MM.1S (cell line): ENCODE data around the gene COL12A1.

ENCODE experiments used
- DNase-seq: peaks from one replicate; pipeline ENCODE4 v3.0.0-alpha.2; 2015
- H2AFZ ChIP-seq: fragments of 300-600 bp; sonication (generic); 2 replicates; pipeline ENCODE4 v1.6.0; 2016; ENCODE audit warnings: antibody characterized with exemption, low read length
- H3F3A ChIP-seq: fragments of 300-600 bp; sonication (generic); 2 replicates; pipeline ENCODE4 v1.6.1; 2016; ENCODE audit warnings: mild to moderate bottlenecking, antibody characterized with exemption, low read length, moderate library complexity, mixed read lengths; ENCODE audit not compliant: insufficient read depth
- H3K27ac ChIP-seq: fragments of 300-600 bp; sonication (generic); 2 replicates; pipeline ENCODE4 v1.5.1; 2016; ENCODE audit warnings: mild to moderate bottlenecking, low read length
- H3K27me3 ChIP-seq: fragments of 300-600 bp; sonication (generic); replicated peaks from 2 replicates; pipeline ENCODE4 v1.6.0; 2016; ENCODE audit warnings: low read length; ENCODE audit not compliant: insufficient read depth
- H3K36me3 ChIP-seq: fragments of 300-600 bp; sonication (generic); replicated peaks from 2 replicates; pipeline ENCODE4 v1.6.1; 2016; ENCODE audit warnings: mild to moderate bottlenecking, low read length, mixed read lengths; ENCODE audit not compliant: insufficient read depth
- H3K4me1 ChIP-seq: fragments of 300-600 bp; sonication (generic); 2 replicates; pipeline ENCODE4 v1.6.1; 2016; ENCODE audit warnings: low read length, mixed read lengths
- H3K4me2 ChIP-seq: fragments of 300-600 bp; sonication (generic); 2 replicates; pipeline ENCODE4 v1.6.0; 2016; ENCODE audit warnings: low read depth, low read length
- H3K4me3 ChIP-seq: fragments of 300-600 bp; sonication (generic); 2 replicates; pipeline ENCODE4 v1.5.1; 2016; ENCODE audit warnings: low read length, mixed read lengths
- H3K79me2 ChIP-seq: fragments of 300-600 bp; sonication (generic); 2 replicates; pipeline ENCODE4 v1.6.1; 2016; ENCODE audit warnings: mixed run types, low read length, mixed read lengths
- H3K9ac ChIP-seq: fragments of 300-600 bp; sonication (generic); 2 replicates; pipeline ENCODE4 v1.6.1; 2016; ENCODE audit warnings: low read length, mixed read lengths
- H3K9me2 ChIP-seq: fragments of 300-600 bp; sonication (generic); replicated peaks from 2 replicates; pipeline ENCODE4 v1.6.1; 2016; ENCODE audit warnings: mild to moderate bottlenecking, low read length, mixed read lengths; ENCODE audit not compliant: insufficient read depth
- H3K9me3 ChIP-seq: fragments of 300-600 bp; sonication (generic); replicated peaks from 2 replicates; pipeline ENCODE4 v1.6.1; 2016; ENCODE audit warnings: mild to moderate bottlenecking, low read length, mixed read lengths; ENCODE audit not compliant: insufficient read depth
- H4K20me1 ChIP-seq: fragments of 300-600 bp; sonication (generic); 2 replicates; pipeline ENCODE4 v1.6.1; 2016; ENCODE audit warnings: mild to moderate bottlenecking, low read length, moderate library complexity, mixed read lengths; ENCODE audit not compliant: insufficient read depth
- CTCF ChIP-seq: fragments of 300-600 bp; sonication (generic); IDR thresholded peaks from 2 replicates; pipeline ENCODE4 v1.5.1; 2016; ENCODE audit warnings: antibody characterized with exemption, low read length, mixed read lengths
- EZH2 ChIP-seq: fragments of 300-600 bp; sonication (generic); optimal IDR thresholded peaks from 2 replicates; pipeline ENCODE3; 2017; ENCODE audit warnings: low read depth, mild to moderate bottlenecking, antibody characterized with exemption, low read length, mixed read lengths
- EZH2phosphoT487 ChIP-seq: fragments of 300-600 bp; sonication (generic); IDR thresholded peaks from 2 replicates; pipeline ENCODE4 v1.6.1; 2018; ENCODE audit warnings: antibody characterized with exemption, low read length

Gene COL12A1

DNA sequence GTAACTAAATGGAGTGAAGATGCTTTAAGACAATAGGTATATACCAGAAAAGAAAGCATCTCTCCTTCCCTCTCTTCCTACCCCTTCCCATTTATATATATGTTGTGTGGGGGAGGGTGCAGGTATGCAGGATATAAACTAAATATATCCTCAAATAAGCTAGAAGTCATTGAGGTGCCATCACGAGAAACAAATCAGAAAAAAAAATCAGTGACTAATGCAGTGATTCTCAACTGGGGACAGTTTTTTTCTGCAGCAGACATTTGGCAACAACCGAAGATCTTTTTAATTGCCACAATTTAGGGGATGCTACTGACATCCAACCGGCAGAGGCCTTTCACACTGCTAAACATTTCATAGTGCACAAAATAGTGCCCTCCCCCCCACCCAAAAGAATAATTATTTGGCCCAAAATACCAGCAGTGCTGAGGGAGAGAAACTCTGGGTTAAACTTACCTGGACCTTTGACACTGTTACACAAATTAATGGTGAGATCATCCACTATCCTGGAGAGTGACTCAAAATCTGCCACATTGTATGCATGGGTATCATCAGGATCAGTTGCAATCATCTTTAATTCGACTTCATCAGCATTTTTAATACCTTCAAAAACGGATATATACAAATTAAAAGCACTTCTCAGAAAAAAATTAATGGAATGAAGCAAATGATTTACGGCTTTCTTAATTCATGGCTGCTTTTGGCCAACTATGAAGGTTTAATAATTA lies 55.0 kb downstream of the COL12A1 start:
- no peak overlapping the region for H3K4me2 ChIP-seq
- H3F3A ChIP-seq = no peaks in the 10 kb centered on the region
- no peak overlapping the region for H3K4me3 ChIP-seq
- no peak for TF ChIP-seq CTCF
- TF ChIP-seq EZH2phosphoT487 = no peak
- TF ChIP-seq EZH2 = no peak
- no peak overlapping the region for H3K27ac ChIP-seq
- H3K27me3 ChIP-seq = no peaks in the 10 kb centered on the region
- H4K20me1 ChIP-seq = no peaks in the 10 kb centered on the region
- no peaks in the 10 kb centered on the region for H3K36me3 ChIP-seq
- no peak overlapping the region for H3K9ac ChIP-seq
- H2AFZ ChIP-seq = no peak overlapping the region
- H3K9me2 ChIP-seq = no peaks in the 10 kb centered on the region
- no peaks in the 10 kb centered on the region for H3K79me2 ChIP-seq
- peaks cover 5% of the 10 kb centered on the region for H3K4me1 ChIP-seq
- H3K9me3 ChIP-seq = no peaks in the 10 kb centered on the region
- no peak for DNase-seq

- H3K4me3 ChIP-seq = no peak overlapping the region
- TF ChIP-seq EZH2 (no peak), EZH2phosphoT487 (no peak), CTCF (no peak)
- H3K9ac ChIP-seq = no peak overlapping the region
- H3K9me2 ChIP-seq = no peaks in the 10 kb centered on the region
- no peaks in the 10 kb centered on the region for H3K36me3 ChIP-seq
- H3K9me3 ChIP-seq = no peaks in the 10 kb centered on the region
- no peaks in the 10 kb centered on the region for H3K79me2 ChIP-seq
- no peaks in the 10 kb centered on the region for H3K27me3 ChIP-seq
- H3K27ac ChIP-seq = no peak overlapping the region
- no peak for DNase-seq
- no peak overlapping the region for H2AFZ ChIP-seq
- no peak overlapping the region for H3K4me2 ChIP-seq
- no peaks in the 10 kb centered on the region for H3F3A ChIP-seq
- peaks cover 5% of the 10 kb centered on the region for H3K4me1 ChIP-seq
- no peaks in the 10 kb centered on the region for H4K20me1 ChIP-seq
Observed at GRCh38 chr6:75149696-75150095, 56.2 kb downstream of the COL12A1 start.

GRCh38 chr6:75149240-75149639 lies 56.6 kb downstream of the COL12A1 start:
- no peak overlapping the region for H2AFZ ChIP-seq
- H3K36me3 ChIP-seq = no peaks in the 10 kb centered on the region
- no peak overlapping the region for H3K9ac ChIP-seq
- no peak overlapping the region for H3K4me3 ChIP-seq
- H3K79me2 ChIP-seq = no peaks in the 10 kb centered on the region
- H3K4me1 ChIP-seq = peaks cover 5% of the 10 kb centered on the region
- no peaks in the 10 kb centered on the region for H4K20me1 ChIP-seq
- no peaks in the 10 kb centered on the region for H3K27me3 ChIP-seq
- H3K9me2 ChIP-seq = no peaks in the 10 kb centered on the region
- no peak overlapping the region for H3K27ac ChIP-seq
- H3K9me3 ChIP-seq = no peaks in the 10 kb centered on the region
- H3K4me2 ChIP-seq = no peak overlapping the region
- TF ChIP-seq CTCF (no peak), EZH2 (no peak), EZH2phosphoT487 (no peak)
- DNase-seq = no peak
- no peaks in the 10 kb centered on the region for H3F3A ChIP-seq
